ENCODE measurements around the gene VAMP5. TPM values are rescaled to one million over a fixed set of nuclear protein-coding genes. Genes with fewer than 3 reads are reported as not detected.

VAMP5 gene
- total RNA-seq (2022) (11.0 and 15.1 TPM in 2 replicates), Bru-seq, nascent RNA (percentile 45 among the genes with signal in this experiment), BruChase-seq, experiment 1, labeled RNA remaining after a 2-hour chase (percentile 47 among the genes with signal in this experiment), BruChase-seq, experiment 2, labeled RNA remaining after a 6-hour chase (percentile 52 among the genes with signal in this experiment)
- long read RNA-seq, transcript VAMP5-201 (3 exons, 689 nt) = major isoform, 22 of 22 reads
- long read RNA-seq, partial matches to known transcripts = 0 of 22 reads
- long read RNA-seq, other reads (novel, unspliced or antisense) = 0 of 22 reads

GRCh38 chr2:85584354-85584856 is at the start of gene VAMP5:
Gene VAMP5 (plus strand): TSS chr2:85584431. CDS start chr2:85584491, 60 bp downstream.
- BruUV-seq (replicated peaks) = no TSS peak
- H3K4me3 Mint-ChIP-seq (ENCODE audit: unreplicated experiment) = peak within 1 kb of the TSS; percentile 76
- CTCF ChIA-PET = no interaction called here
- peaks cover 10% of the 10 kb centered on the region for H3K27me3 Mint-ChIP-seq (ENCODE audit: insufficient read depth, unreplicated experiment)
- no peaks in the 10 kb centered on the region for H3K9me3 ChIP-seq
- peaks cover 27% of the 10 kb centered on the region for H3K4me1 ChIP-seq
- H3K27ac Mint-ChIP-seq (ENCODE audit: unreplicated experiment) = peak within 1 kb of the TSS; percentile 83
- TF ChIP-seq CTCF (IDR thresholded peaks at IDR 0.05; ENCODE audit: insufficient read depth in 1 of 2, low read depth in 1 of 2, low read length in 1 of 2, severe bottlenecking in 1 of 2, unreplicated experiment in 1 of 2) = no peak
- peak within 1 kb of the TSS; percentile 47 for H3K4me3 ChIP-seq (ENCODE audit: low read depth, low read length)
- no peaks in the 10 kb centered on the region for H3K27me3 ChIP-seq (replicated peaks; ENCODE audit: control insufficient read depth, insufficient read depth, low read length)
- peak; percentile 79 to 85 for DNase-seq
- no peaks in the 10 kb centered on the region; the same call in 1 of the 2 replicates for H3K36me3 ChIP-seq (ENCODE audit: control insufficient read depth, insufficient read depth, low read length)
- H3K4me1 Mint-ChIP-seq (ENCODE audit: low read depth, unreplicated experiment) = peaks cover 30% of the 10 kb centered on the region
- no peaks in the 10 kb centered on the region for H3K9me3 Mint-ChIP-seq (ENCODE audit: unreplicated experiment)
- POLR2A ChIA-PET = interaction anchor here (0.6 to 1.2 kb wide), 3 partner anchors 11 to 523 kb away, joined by 6 to 8 read pairs (median 8); partner anchors contain the start of genes GGCX and RNF181
- intact Hi-C loops (cut with micrococcal nuclease; ENCODE audit: unreplicated experiment) = no loop called here
- peaks cover 31% of the 10 kb centered on the region for H3K36me3 Mint-ChIP-seq (ENCODE audit: insufficient read depth, unreplicated experiment)

- intact Hi-C loops (cut with micrococcal nuclease; ENCODE audit: unreplicated experiment) = loop anchor here (5.0 kb wide), 1 partner anchor 208 kb away; the partner anchor contains the start of gene TGOLN2
- BruUV-seq (replicated peaks) = no TSS peak
- DNase-seq = no peak
- Mint-ChIP-seq H3K36me3 (ENCODE audit: insufficient read depth, unreplicated experiment) (peaks cover 22% of the 10 kb centered on the region), H3K4me1 (ENCODE audit: low read depth, unreplicated experiment) (peaks cover 14% of the 10 kb centered on the region), H3K9me3 (ENCODE audit: unreplicated experiment) (no peaks in the 10 kb centered on the region), H3K27me3 (ENCODE audit: insufficient read depth, unreplicated experiment) (no peaks in the 10 kb centered on the region), H3K27ac (ENCODE audit: unreplicated experiment) (no peak overlapping the region), H3K4me3 (ENCODE audit: unreplicated experiment) (no peak overlapping the region)
- peaks cover 6% of the 10 kb centered on the region for H3K4me1 ChIP-seq
- H3K27me3 ChIP-seq (replicated peaks; ENCODE audit: control insufficient read depth, insufficient read depth, low read length) = no peaks in the 10 kb centered on the region
- TF ChIP-seq CTCF (IDR thresholded peaks at IDR 0.05; ENCODE audit: insufficient read depth in 1 of 2, low read depth in 1 of 2, low read length in 1 of 2, severe bottlenecking in 1 of 2, unreplicated experiment in 1 of 2) = no peak
- no peaks in the 10 kb centered on the region for H3K9me3 ChIP-seq
- no peak overlapping the region for H3K4me3 ChIP-seq (ENCODE audit: low read depth, low read length)
- ChIA-PET POLR2A (interaction anchor here (0.6 to 0.9 kb wide), 2 partner anchors 98 to 374 kb away, joined by 3 to 7 read pairs; no protein-coding TSS in a partner anchor), CTCF (interaction anchor here (1.0 kb wide), 1 partner anchor 114 kb away, joined by 4 read pairs; no protein-coding TSS in a partner anchor)
- no peaks in the 10 kb centered on the region for H3K36me3 ChIP-seq (ENCODE audit: control insufficient read depth, insufficient read depth, low read length)
These were observed 49.4 kb upstream of the VAMP5 start for GRCh38 chr2:85534881-85535280.

- Mint-ChIP-seq H3K27me3 (ENCODE audit: insufficient read depth, unreplicated experiment) (no peaks in the 10 kb centered on the region), H3K27ac (ENCODE audit: unreplicated experiment) (no peak overlapping the region), H3K4me3 (ENCODE audit: unreplicated experiment) (peak overlapping the region; percentile 24), H3K4me1 (ENCODE audit: low read depth, unreplicated experiment) (peaks cover 24% of the 10 kb centered on the region), H3K36me3 (ENCODE audit: insufficient read depth, unreplicated experiment) (peaks cover 38% of the 10 kb centered on the region), H3K9me3 (ENCODE audit: unreplicated experiment) (no peaks in the 10 kb centered on the region)
- Histone ChIP-seq H3K9me3 (no peaks in the 10 kb centered on the region), H3K36me3 (ENCODE audit: control insufficient read depth, insufficient read depth, low read length) (no peaks in the 10 kb centered on the region; the same call in 1 of the 2 replicates), H3K4me3 (ENCODE audit: low read depth, low read length) (no peak overlapping the region), H3K4me1 (peaks cover 6% of the 10 kb centered on the region), H3K27me3 (replicated peaks; ENCODE audit: control insufficient read depth, insufficient read depth, low read length) (no peaks in the 10 kb centered on the region)
- no peak for TF ChIP-seq CTCF (IDR thresholded peaks at IDR 0.05; ENCODE audit: insufficient read depth in 1 of 2, low read depth in 1 of 2, low read length in 1 of 2, severe bottlenecking in 1 of 2, unreplicated experiment in 1 of 2)
- POLR2A ChIA-PET = interaction anchor here (1.0 to 4.7 kb wide), 2 partner anchors 90 to 116 kb away, joined by 3 to 73 read pairs; partner anchors contain the start of gene SH2D6
- no TSS peak for BruUV-seq (replicated peaks)
- CTCF ChIA-PET = interaction anchor here (1.1 to 2.2 kb wide), 2 partner anchors 15 to 115 kb away, joined by 3 to 7 read pairs; no protein-coding TSS in a partner anchor
- intact Hi-C loops (cut with micrococcal nuclease; ENCODE audit: unreplicated experiment) = loop anchor here (5.0 kb wide), 1 partner anchor 209 kb away; the partner anchor contains the start of gene TGOLN2
- DNase-seq = no peak
These were observed 47.8 kb upstream of the VAMP5 start for GRCh38 chr2:85536479-85536878.
